GM12865 (cell line): ENCODE measurements around the gene KRTAP10-4.

Experiments used
- DNase-seq: peaks from one replicate; pipeline ENCODE4 v3.0.0; 2010; ENCODE audit warnings: low read depth
- H3K4me3 ChIP-seq: 2 replicates; pipeline ENCODE4 v1.5.1; 2011; ENCODE audit warnings: mild to moderate bottlenecking, low read depth, low read length, control low read depth
- CTCF ChIP-seq: IDR thresholded peaks from 2 replicates; pipeline ENCODE4 v1.5.1; 2011; ENCODE audit warnings: low read length, control low read depth, low read depth, inconsistent platforms; ENCODE audit not compliant: insufficient read depth; ENCODE audit errors: missing control alignments

KRTAP10-4 gene

GRCh38 chr21:44564099-44564498 lies 9.4 kb upstream of the KRTAP10-4 start:
- TF ChIP-seq CTCF, result no peak
- H3K4me3 ChIP-seq, result no peak overlapping the region
- no peak for DNase-seq

- TF ChIP-seq CTCF, result no peak
- H3K4me3 ChIP-seq, result no peak overlapping the region
Observed at GRCh38 chr21:44564886-44565598, 8.5 kb upstream of the KRTAP10-4 start.

GRCh38 chr21:44566403-44566802 lies 7.1 kb upstream of the KRTAP10-4 start:
- no peak for TF ChIP-seq CTCF
- H3K4me3 ChIP-seq, result no peak overlapping the region
- no peak for DNase-seq

More at GRCh38 chr21:44564886-44565598, 8.5 kb upstream of the KRTAP10-4 start:
- DNase-seq, result no peak

GRCh38 chr21:44567481-44568171 lies 5.9 kb upstream of the KRTAP10-4 start:
- no peak for DNase-seq
- no peak for TF ChIP-seq CTCF

GRCh38 chr21:44568261-44568660 lies 5.3 kb upstream of the KRTAP10-4 start:
- DNase-seq, result no peak
- no peak overlapping the region for H3K4me3 ChIP-seq
- no peak for TF ChIP-seq CTCF

More at GRCh38 chr21:44567481-44568171, 5.9 kb upstream of the KRTAP10-4 start:
- no peak overlapping the region for H3K4me3 ChIP-seq

GRCh38 chr21:44568667-44569556 lies 4.6 kb upstream of the KRTAP10-4 start:
- H3K4me3 ChIP-seq, result no peak overlapping the region
- TF ChIP-seq CTCF, result no peak
- DNase-seq, result no peak
